IPS-18a (cell line): ENCODE data around the gene DIS3L2.

Experiments
- H3K27ac ChIP-seq: one replicate; pipeline ENCODE4 v1.5.1; 2013; ENCODE audit warnings: low read length
- H3K27me3 ChIP-seq: one replicate; pipeline ENCODE4 v1.6.1; 2013; ENCODE audit warnings: mild to moderate bottlenecking, low read length; ENCODE audit not compliant: control insufficient read depth, insufficient read depth
- H3K36me3 ChIP-seq: one replicate; pipeline ENCODE4 v1.6.1; 2013; ENCODE audit warnings: low read depth, low read length; ENCODE audit not compliant: control insufficient read depth
- H3K4me1 ChIP-seq: one replicate; pipeline ENCODE4 v1.6.1; 2013; ENCODE audit warnings: low read depth, low read length; ENCODE audit not compliant: control insufficient read depth
- H3K4me3 ChIP-seq: one replicate; pipeline ENCODE4 v1.5.1; 2013; ENCODE audit warnings: low read length
- H3K9ac ChIP-seq: one replicate; pipeline ENCODE4 v1.6.1; 2013; ENCODE audit warnings: mild to moderate bottlenecking, low read length, moderate library complexity
- H3K9me3 ChIP-seq: one replicate; pipeline ENCODE4 v1.6.1; 2013; ENCODE audit warnings: low read depth, low read length; ENCODE audit not compliant: control insufficient read depth

DIS3L2 gene

GRCh38 chr2:231961349-231962166 is at the start of gene DIS3L2:
TSS of gene DIS3L2 (plus strand) at chr2:231961713. CDS start at chr2:232014928, 53,215 bp downstream.
- Histone ChIP-seq H3K4me1 (peaks cover 4% of the 10 kb centered on the region), H3K27me3 (no peaks in the 10 kb centered on the region), H3K9ac (peak within 1 kb of the TSS; percentile 78), H3K36me3 (no peaks in the 10 kb centered on the region), H3K4me3 (peak within 1 kb of the TSS; percentile 93), H3K27ac (no peak within 1 kb of the TSS), H3K9me3 (no peaks in the 10 kb centered on the region)

- Histone ChIP-seq H3K9me3 (no peaks in the 10 kb centered on the region), H3K36me3 (no peaks in the 10 kb centered on the region), H3K4me3 (no peak overlapping the region), H3K4me1 (no peaks in the 10 kb centered on the region), H3K9ac (no peak overlapping the region), H3K27ac (no peak overlapping the region), H3K27me3 (no peaks in the 10 kb centered on the region)
Observed at GRCh38 chr2:231914077-231914690, 47.3 kb upstream of the DIS3L2 start.

GRCh38 chr2:231917280-231918066 is 44.0 kb upstream of the DIS3L2 start:
- Histone ChIP-seq H3K9ac (no peak overlapping the region), H3K4me3 (no peak overlapping the region), H3K27me3 (no peaks in the 10 kb centered on the region), H3K9me3 (no peaks in the 10 kb centered on the region), H3K4me1 (no peaks in the 10 kb centered on the region), H3K27ac (no peak overlapping the region), H3K36me3 (no peaks in the 10 kb centered on the region)

- Histone ChIP-seq H3K9me3 (no peaks in the 10 kb centered on the region), H3K4me1 (no peaks in the 10 kb centered on the region), H3K9ac (no peak overlapping the region), H3K27ac (no peak overlapping the region), H3K27me3 (peaks cover 3% of the 10 kb centered on the region), H3K36me3 (no peaks in the 10 kb centered on the region), H3K4me3 (no peak overlapping the region)
Observed at GRCh38 chr2:231918501-231919330, 42.8 kb upstream of the DIS3L2 start.

DNA sequence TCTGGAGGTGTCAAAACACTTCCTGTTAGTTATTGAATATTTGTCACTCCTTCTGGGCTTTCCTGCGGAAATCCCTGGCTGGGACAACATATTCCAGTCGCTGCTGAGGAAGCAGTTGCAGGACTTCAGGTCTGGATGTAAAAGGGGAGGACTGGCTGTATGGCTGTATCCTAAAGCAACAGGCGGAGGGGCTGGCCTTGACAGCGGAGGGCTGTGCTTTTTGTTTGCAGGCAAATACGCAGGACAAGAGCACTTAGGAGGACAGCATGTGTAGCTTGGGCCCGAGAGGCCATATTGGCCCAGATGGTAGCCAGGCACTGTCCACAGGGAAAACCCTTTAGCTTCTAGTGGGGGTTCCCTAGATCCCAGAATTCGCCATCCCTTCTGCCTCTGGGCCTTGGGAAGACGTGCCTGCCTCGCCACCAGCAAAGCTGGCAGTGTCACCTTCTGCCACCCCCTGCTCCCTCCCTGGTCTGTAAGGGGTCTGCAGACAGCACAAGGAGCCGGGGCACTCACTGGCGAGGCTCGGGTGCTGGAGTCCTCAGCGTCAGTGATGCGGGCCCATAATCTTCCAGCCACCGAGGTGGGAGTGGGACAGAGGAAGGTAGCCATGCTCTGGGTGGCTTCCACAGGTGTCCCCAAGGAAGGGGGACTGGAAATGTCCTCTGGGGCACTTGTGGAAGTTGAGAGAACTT is 42.0 kb upstream of the DIS3L2 start:
- Histone ChIP-seq H3K9ac (no peak overlapping the region), H3K27ac (no peak overlapping the region), H3K36me3 (no peaks in the 10 kb centered on the region), H3K9me3 (no peaks in the 10 kb centered on the region), H3K4me1 (peaks cover under 1% of the 10 kb centered on the region), H3K4me3 (no peak overlapping the region), H3K27me3 (peaks cover 11% of the 10 kb centered on the region)

DNA sequence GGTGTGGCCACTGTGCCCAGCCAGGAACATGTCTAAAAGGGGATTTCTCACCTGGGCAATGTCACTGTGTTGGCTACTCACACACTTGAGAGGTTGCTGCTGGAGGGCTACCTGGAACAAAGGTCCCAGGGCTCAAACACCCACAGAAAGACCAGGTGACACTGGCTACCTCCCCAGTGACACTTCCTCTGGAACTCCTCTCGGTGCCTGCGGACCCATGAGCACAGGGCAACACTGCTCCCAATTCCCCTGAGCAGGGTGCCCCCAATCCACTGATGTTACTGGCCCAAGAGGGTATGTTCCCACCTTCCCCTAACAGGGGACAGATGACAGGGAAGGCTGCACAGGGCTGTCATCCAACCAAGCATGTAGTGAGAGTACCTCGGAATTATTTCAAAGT is 41.1 kb upstream of the DIS3L2 start:
- Histone ChIP-seq H3K27ac (no peak overlapping the region), H3K4me1 (peaks cover 7% of the 10 kb centered on the region), H3K27me3 (peaks cover 20% of the 10 kb centered on the region), H3K9ac (no peak overlapping the region), H3K9me3 (no peaks in the 10 kb centered on the region), H3K36me3 (no peaks in the 10 kb centered on the region), H3K4me3 (no peak overlapping the region)

GRCh38 chr2:231920795-231921194 is 40.7 kb upstream of the DIS3L2 start:
- H3K4me3 ChIP-seq, result no peak overlapping the region
- H3K36me3 ChIP-seq, result no peaks in the 10 kb centered on the region
- H3K27ac ChIP-seq, result no peak overlapping the region
- H3K9me3 ChIP-seq, result no peaks in the 10 kb centered on the region
- H3K27me3 ChIP-seq, result peaks cover 24% of the 10 kb centered on the region
- no peak overlapping the region for H3K9ac ChIP-seq
- peaks cover 7% of the 10 kb centered on the region for H3K4me1 ChIP-seq

DNA sequence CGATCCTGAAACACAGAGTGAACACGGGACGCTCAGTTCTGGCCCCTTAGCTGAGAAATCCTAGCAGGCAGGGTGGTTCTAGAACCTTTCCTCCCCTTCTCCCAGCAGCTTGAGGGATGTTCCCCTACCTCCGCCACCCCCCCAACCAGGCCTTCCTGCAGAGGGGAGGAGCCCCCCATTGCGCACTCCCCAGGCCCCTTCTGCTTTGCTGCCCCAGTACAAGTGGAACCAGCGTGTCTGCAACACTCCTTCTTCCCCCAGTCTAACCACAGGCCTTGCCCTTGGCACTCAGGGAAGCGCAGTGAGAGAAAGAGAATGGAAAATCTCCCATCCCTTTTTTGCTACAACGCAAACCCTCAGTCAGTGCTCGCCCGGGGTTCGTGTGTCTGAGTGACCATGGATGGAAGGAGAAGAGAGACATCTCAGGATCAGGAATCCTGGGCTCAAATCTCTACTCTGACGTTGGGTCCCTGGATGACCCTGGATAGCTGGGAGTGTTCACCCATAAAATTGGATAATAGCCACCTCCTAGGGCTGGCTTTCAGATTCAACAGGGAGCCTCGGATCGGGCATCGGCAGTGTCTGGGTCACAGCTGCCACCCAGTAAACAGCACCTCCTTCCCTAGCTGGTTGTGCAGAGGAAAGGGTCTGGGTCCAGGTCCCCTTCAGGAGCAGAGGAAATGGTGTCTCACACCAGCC is 39.1 kb upstream of the DIS3L2 start:
- no peaks in the 10 kb centered on the region for H3K36me3 ChIP-seq
- H3K27ac ChIP-seq, result no peak overlapping the region
- no peak overlapping the region for H3K9ac ChIP-seq
- H3K4me1 ChIP-seq, result peaks cover 9% of the 10 kb centered on the region
- no peaks in the 10 kb centered on the region for H3K9me3 ChIP-seq
- peaks cover 41% of the 10 kb centered on the region for H3K27me3 ChIP-seq
- no peak overlapping the region for H3K4me3 ChIP-seq

DNA sequence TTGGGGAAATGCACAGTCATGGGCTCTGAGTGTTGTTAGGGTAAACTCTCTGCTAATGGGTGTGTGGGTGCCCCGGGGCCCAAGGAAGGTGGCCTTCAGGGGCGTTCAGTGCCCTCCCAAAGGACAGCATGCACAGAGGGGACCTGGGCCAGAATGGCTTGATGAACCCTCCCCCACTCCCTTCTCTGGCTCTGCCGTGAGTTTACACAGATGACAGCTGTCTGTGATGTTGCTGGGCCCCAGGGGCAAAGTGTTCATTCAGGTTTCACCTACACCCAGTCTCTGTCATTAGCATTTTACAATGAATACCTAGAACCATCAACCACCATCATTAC is 38.5 kb upstream of the DIS3L2 start:
- Histone ChIP-seq H3K9ac (no peak overlapping the region), H3K36me3 (no peaks in the 10 kb centered on the region), H3K27ac (no peak overlapping the region), H3K9me3 (no peaks in the 10 kb centered on the region), H3K4me1 (peaks cover 9% of the 10 kb centered on the region), H3K27me3 (peaks cover 46% of the 10 kb centered on the region), H3K4me3 (no peak overlapping the region)
